Activated CD4-positive, alpha-beta T cell treated with anti-CD3 and anti-CD28 coated beads, Interleukin-2, amount 10 ng/mL, durations not matched to agents 7 days and 5 days (primary cell): ENCODE data around the gene COPZ1. TPM values are rescaled to one million over a fixed set of nuclear protein-coding genes. Genes with fewer than 3 reads are reported as not detected.

Experiments used
- CTCF ChIA-PET: fragments of 350-600 bp; sonication (Branson Sonifier 250); formaldehyde crosslinking; loops from one replicate; lab custom pipeline; 2021; ENCODE audit warnings: antibody characterized with exemption; lab: Charles Lee
- POLR2A ChIA-PET: fragments of 350-600 bp; sonication (Branson Sonifier 250); formaldehyde crosslinking; loops from one replicate; lab custom pipeline; 2021; ENCODE audit warnings: antibody characterized with exemption; lab: Charles Lee
- DNase-seq: peaks from one replicate; pipeline ENCODE4 v3.0.0-alpha.2; 2020
- H3K27ac Mint-ChIP-seq: one replicate; pipeline ENCODE4 v1.8.0; 2021; ENCODE audit warnings: mild to moderate bottlenecking, moderate library complexity, mixed read lengths
- H3K27me3 Mint-ChIP-seq: one replicate; pipeline ENCODE4 v1.8.0; 2021; ENCODE audit warnings: mixed read lengths
- H3K36me3 Mint-ChIP-seq: one replicate; pipeline ENCODE4 v1.8.0; 2021; ENCODE audit warnings: low read depth, mixed read lengths
- H3K4me1 Mint-ChIP-seq: one replicate; pipeline ENCODE4 v1.8.0; 2021; ENCODE audit warnings: mixed read lengths
- H3K4me3 Mint-ChIP-seq: one replicate; pipeline ENCODE4 v1.8.0; 2021; ENCODE audit warnings: mild to moderate bottlenecking, moderate library complexity, mixed read lengths
- H3K9me3 Mint-ChIP-seq: one replicate; pipeline ENCODE4 v1.8.0; 2021; ENCODE audit warnings: mixed read lengths
- total RNA-seq, 2 experiments: library from RNA; stranded (reverse); gene quantifications; one replicate each; pipeline ENCODE4 v1.2.3, GENCODE V29; 2021

The COPZ1 gene
- total RNA-seq, 2 experiments from 2014 or later = 113 to 124 TPM

- H3K27ac Mint-ChIP-seq = peak overlapping the region; percentile 68
Observed at GRCh38 chr12:54285150-54286041, 39.5 kb upstream of the COPZ1 start.

GRCh38 chr12:54286042-54287030 is 38.6 kb upstream of the COPZ1 start:
- Mint-ChIP-seq H3K36me3 (peaks cover 7% of the 10 kb centered on the region), H3K9me3 (no peaks in the 10 kb centered on the region), H3K4me3 (peak overlapping the region; percentile 10), H3K27ac (peak overlapping the region; percentile 68), H3K27me3 (no peaks in the 10 kb centered on the region), H3K4me1 (peaks cover 52% of the 10 kb centered on the region)
- ChIA-PET CTCF (interaction anchor here (0.7 to 1.8 kb wide), 11 partner anchors 9 to 965 kb away, joined by 3 to 7 read pairs (median 4); partner anchors contain the start of genes AAAS and COPZ1), POLR2A (no interaction called here)
- DNase-seq = no peak

More at GRCh38 chr12:54285150-54286041, 39.5 kb upstream of the COPZ1 start:
- peaks cover 52% of the 10 kb centered on the region for H3K4me1 Mint-ChIP-seq
- H3K9me3 Mint-ChIP-seq = no peaks in the 10 kb centered on the region
- H3K4me3 Mint-ChIP-seq = peak overlapping the region; percentile 10
- POLR2A ChIA-PET = no interaction called here
- CTCF ChIA-PET = interaction anchor here (0.7 to 1.8 kb wide), 2 partner anchors 10 to 14 kb away, joined by 3 to 7 read pairs; no protein-coding TSS in a partner anchor
- no peaks in the 10 kb centered on the region for H3K27me3 Mint-ChIP-seq
- no peak for DNase-seq
- peaks cover 7% of the 10 kb centered on the region for H3K36me3 Mint-ChIP-seq

DNA sequence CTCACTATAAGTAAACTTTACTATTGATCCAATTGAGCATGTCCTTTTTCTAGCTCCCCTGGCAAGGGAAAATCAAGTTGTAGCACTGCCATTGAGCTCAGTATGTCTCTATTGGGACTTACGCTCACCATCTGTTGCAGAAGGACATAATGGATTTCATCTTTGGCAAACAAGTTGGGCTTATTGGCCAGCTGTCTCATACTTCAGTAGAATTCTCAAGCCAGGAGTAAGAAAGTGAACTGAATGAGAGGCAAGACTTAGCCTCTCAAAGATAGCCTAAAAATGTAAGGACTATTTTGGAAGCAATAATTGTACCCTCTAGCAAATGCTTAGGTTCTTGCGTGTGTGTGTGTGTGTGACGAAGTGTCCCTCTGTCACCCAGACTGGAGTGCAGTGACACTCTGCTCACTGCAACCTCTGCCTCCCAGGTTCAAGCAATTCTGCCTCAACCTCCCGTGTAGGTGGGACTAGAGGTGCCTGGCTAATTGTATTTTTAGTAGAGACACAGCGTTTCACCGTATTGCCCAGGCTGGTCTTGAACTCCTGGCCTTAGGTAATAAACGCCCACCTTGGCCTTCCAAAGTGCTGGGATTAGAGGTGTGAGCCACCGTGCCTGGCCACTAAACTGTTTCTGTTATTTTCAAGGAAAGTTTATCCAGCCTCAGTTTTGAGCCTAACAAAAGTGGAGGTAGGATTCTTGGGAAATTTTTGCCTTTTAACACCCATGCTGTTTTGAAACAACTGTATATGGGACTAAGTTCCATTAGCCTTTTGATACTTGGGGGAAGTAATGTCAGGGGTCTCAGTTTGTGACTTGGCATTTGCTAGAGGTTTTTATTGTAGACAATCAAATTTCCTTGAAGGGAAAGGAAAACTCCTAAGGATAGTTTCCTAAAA is 37.4 kb upstream of the COPZ1 start:
- Mint-ChIP-seq H3K4me1 (peaks cover 48% of the 10 kb centered on the region), H3K9me3 (no peaks in the 10 kb centered on the region), H3K27ac (no peak overlapping the region), H3K4me3 (no peak overlapping the region), H3K36me3 (peaks cover 7% of the 10 kb centered on the region), H3K27me3 (no peaks in the 10 kb centered on the region)
- ChIA-PET POLR2A (no interaction called here), CTCF (interaction anchor here (0.7 to 1.8 kb wide), 7 partner anchors 8 to 966 kb away, joined by 3 to 7 read pairs (median 5); partner anchors contain the start of genes AAAS and COPZ1)
- no peak for DNase-seq

DNA sequence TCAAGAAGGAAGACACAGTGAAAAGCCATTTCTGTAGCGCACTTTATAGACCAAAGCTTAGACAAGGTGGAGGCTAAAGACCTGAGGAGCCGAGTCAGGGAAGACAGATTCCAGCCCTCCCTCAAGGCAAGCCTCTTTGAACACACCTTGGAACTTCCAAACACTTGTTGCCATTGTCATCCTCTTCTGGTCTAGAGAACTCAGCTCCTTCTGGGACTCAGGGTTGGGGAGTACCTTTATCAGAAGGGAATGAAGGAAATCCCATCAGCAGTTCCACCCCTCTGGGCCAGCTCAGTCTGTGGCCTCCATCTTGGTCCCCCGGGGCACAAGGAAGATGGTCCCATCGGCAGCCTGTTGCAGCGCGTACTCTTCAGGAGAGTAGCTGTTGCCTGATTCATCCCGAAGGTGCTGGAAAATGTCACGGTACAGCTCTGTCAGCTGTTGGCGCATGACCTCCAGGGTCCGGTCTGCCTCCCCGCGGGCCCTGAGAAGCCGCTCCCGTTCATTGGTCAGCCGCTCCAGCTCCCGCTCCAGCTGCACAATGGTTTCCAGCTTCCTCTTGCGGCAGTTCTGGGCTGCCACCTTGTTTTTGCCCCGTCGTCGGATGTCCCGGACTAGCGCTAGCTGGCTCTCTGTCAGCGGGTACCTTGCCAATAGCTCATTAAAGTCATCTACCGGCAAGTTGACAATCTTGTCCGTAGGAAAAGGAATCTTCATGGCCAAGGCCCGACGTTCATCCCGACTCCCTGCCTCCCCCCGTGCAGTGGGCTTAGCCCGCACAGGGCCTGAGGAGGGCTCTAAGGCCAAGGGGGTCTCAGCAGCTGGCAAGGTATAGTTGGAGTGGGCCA is 32.6 kb upstream of the COPZ1 start:
- H3K4me3 Mint-ChIP-seq = no peak overlapping the region
- no peak overlapping the region for H3K27ac Mint-ChIP-seq
- H3K27me3 Mint-ChIP-seq = peaks cover 3% of the 10 kb centered on the region

DNA sequence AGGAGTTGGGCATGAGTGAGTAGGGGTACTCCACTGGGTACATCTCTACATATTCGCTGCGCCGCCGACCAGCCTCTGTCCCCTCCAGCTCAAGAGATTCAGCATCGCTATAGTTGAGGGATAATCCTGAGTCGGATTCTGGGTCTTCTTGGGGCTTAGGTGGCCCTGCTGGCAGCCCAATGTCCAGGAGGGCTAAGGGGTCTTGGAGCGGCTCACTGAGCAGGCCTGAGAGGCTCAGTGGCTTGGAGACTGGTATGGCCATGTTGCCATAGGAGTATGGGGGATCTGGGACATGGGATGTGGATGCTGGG is 32.0 kb upstream of the COPZ1 start:
- Mint-ChIP-seq H3K4me1 (peaks cover 10% of the 10 kb centered on the region), H3K36me3 (peaks cover 4% of the 10 kb centered on the region), H3K27me3 (peaks cover 6% of the 10 kb centered on the region), H3K27ac (no peak overlapping the region), H3K4me3 (no peak overlapping the region), H3K9me3 (no peaks in the 10 kb centered on the region)
- ChIA-PET POLR2A (interaction anchor here (1.1 kb wide), 1 partner anchor 66 kb away, joined by 4 read pairs; no protein-coding TSS in a partner anchor), CTCF (interaction anchor here (1.1 to 4.1 kb wide), 12 partner anchors 9 to 147 kb away, joined by 3 to 16 read pairs (median 4); partner anchors contain the start of genes CBX5, COPZ1 and HNRNPA1)
- DNase-seq = no peak

More for the DNA sequence above, 32.6 kb upstream of the COPZ1 start:
- peaks cover 9% of the 10 kb centered on the region for H3K4me1 Mint-ChIP-seq
- no peaks in the 10 kb centered on the region for H3K9me3 Mint-ChIP-seq
- CTCF ChIA-PET = interaction anchor here (1.0 to 4.1 kb wide), 11 partner anchors 9 to 148 kb away, joined by 3 to 16 read pairs (median 4); partner anchors contain the start of genes CBX5, COPZ1 and HNRNPA1
- POLR2A ChIA-PET = interaction anchor here (1.0 to 1.1 kb wide), 2 partner anchors 12 to 67 kb away, joined by 3 to 4 read pairs; partner anchors contain the start of genes CBX5 and HNRNPA1
- no peak for DNase-seq
- H3K36me3 Mint-ChIP-seq = peaks cover 7% of the 10 kb centered on the region

DNA sequence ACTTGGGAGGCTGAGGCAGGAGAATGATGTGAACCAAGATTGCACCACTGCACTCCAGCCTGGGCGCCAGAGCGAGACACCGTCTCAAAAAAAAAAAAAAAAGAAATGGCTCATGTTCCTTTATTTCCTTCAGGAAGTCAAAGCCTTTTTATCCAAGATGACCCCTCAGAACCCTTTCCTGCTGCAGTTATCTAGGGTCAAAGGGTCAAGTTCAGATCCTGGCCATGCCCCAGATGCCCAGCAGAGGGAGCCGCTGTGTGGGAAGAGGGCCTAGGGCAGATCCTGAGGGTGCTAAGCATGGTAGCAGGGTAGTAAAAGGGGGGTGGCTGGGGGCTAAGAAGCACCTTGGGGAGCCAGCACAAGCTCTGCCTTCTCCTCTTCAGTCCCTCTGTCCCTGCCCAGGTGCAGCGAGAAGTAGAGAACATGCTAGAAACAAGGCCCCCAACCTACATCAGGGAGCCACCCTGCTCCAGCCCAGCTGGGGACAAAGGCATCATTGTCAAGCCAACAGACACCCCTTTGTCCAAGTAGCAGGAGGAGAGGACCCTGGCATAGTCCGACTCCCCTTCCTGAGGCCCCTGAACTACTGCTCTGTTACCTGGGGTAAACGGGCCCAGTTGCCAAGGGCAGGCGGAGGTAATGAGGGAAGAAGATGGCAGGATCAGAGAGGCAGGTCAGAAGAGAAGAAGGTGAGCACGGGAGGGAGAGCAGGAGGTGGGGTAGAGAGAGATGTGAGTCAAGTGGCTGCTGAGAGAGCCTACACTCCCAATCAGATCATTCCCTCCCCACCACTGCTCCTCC is 30.6 kb upstream of the COPZ1 start:
- Mint-ChIP-seq H3K4me1 (peaks cover 9% of the 10 kb centered on the region), H3K4me3 (no peak overlapping the region), H3K27ac (no peak overlapping the region), H3K9me3 (no peaks in the 10 kb centered on the region), H3K27me3 (peaks cover 15% of the 10 kb centered on the region), H3K36me3 (no peaks in the 10 kb centered on the region)
- CTCF ChIA-PET = interaction anchor here (0.6 to 4.1 kb wide), 20 partner anchors 8 to 1518 kb away, joined by 3 to 15 read pairs (median 4); partner anchors contain the start of genes CBX5, HNRNPA1 and ZNF385A
- POLR2A ChIA-PET = no interaction called here
- DNase-seq = peak; percentile 72

GRCh38 chr12:54294953-54295566 is 29.9 kb upstream of the COPZ1 start:
- Mint-ChIP-seq H3K27ac (no peak overlapping the region), H3K36me3 (no peaks in the 10 kb centered on the region), H3K9me3 (no peaks in the 10 kb centered on the region), H3K4me1 (peaks cover 9% of the 10 kb centered on the region), H3K27me3 (peaks cover 22% of the 10 kb centered on the region), H3K4me3 (no peak overlapping the region)
- ChIA-PET CTCF (interaction anchor here (0.6 to 4.1 kb wide), 13 partner anchors 8 to 90 kb away, joined by 3 to 15 read pairs (median 7); partner anchors contain the start of genes CBX5, HNRNPA1 and ZNF385A), POLR2A (no interaction called here)
- no peak for DNase-seq

- no peak for DNase-seq
- Mint-ChIP-seq H3K9me3 (no peaks in the 10 kb centered on the region), H3K27me3 (peaks cover 37% of the 10 kb centered on the region), H3K4me3 (no peak overlapping the region), H3K27ac (no peak overlapping the region), H3K36me3 (no peaks in the 10 kb centered on the region), H3K4me1 (peaks cover 14% of the 10 kb centered on the region)
- POLR2A ChIA-PET = no interaction called here
- CTCF ChIA-PET = interaction anchor here (0.6 to 4.1 kb wide), 11 partner anchors 10 to 105 kb away, joined by 3 to 14 read pairs (median 4); partner anchors contain the start of genes CBX5 and HNRNPA1
Observed at GRCh38 chr12:54296393-54297099, 28.4 kb upstream of the COPZ1 start.

DNA sequence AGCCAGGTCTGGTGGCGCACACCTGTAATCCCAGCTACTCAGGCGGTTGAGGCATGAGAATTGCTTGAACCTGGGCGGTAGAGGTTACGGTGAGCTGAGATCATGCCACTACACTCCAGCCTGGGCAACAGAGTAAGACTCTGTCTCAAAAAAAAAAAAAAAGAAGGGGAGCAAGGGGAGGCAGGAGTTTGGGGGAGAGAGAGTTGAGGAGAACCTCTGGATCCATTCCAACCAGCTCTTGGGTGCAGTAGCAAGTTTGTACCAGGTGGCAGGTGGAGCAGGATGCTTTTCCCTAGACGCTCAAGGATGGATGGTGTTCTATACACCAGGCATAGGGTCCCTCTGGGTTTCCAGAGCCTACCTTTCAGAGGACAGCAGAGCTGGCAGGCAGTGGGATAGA is 26.0 kb upstream of the COPZ1 start:
- Mint-ChIP-seq H3K9me3 (no peaks in the 10 kb centered on the region), H3K36me3 (no peaks in the 10 kb centered on the region), H3K27me3 (peaks cover 57% of the 10 kb centered on the region), H3K4me3 (no peak overlapping the region), H3K4me1 (peaks cover 20% of the 10 kb centered on the region), H3K27ac (no peak overlapping the region)
- ChIA-PET CTCF (interaction anchor here (0.6 to 2.3 kb wide), 8 partner anchors 9 to 89 kb away, joined by 3 to 6 read pairs (median 6); partner anchors contain the start of gene COPZ1), POLR2A (interaction anchor here (0.6 kb wide), 1 partner anchor 38 kb away, joined by 3 read pairs; no protein-coding TSS in a partner anchor)
- no peak for DNase-seq
